NCI-H748 (cell line): ENCODE results near the gene MZT1.
"Not testable (repeated sequence)": the region's sequence is repeated elsewhere in the genome, so short reads cannot be mapped to it uniquely, and the experiment has no call there.

Experiments used
- DNase-seq: peaks from one replicate; lab custom pipeline; 2025; ENCODE audit not compliant: unreplicated experiment; lab: John Stamatoyannopoulos, UW

The MZT1 gene, protein sequence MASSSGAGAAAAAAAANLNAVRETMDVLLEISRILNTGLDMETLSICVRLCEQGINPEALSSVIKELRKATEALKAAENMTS

DNA sequence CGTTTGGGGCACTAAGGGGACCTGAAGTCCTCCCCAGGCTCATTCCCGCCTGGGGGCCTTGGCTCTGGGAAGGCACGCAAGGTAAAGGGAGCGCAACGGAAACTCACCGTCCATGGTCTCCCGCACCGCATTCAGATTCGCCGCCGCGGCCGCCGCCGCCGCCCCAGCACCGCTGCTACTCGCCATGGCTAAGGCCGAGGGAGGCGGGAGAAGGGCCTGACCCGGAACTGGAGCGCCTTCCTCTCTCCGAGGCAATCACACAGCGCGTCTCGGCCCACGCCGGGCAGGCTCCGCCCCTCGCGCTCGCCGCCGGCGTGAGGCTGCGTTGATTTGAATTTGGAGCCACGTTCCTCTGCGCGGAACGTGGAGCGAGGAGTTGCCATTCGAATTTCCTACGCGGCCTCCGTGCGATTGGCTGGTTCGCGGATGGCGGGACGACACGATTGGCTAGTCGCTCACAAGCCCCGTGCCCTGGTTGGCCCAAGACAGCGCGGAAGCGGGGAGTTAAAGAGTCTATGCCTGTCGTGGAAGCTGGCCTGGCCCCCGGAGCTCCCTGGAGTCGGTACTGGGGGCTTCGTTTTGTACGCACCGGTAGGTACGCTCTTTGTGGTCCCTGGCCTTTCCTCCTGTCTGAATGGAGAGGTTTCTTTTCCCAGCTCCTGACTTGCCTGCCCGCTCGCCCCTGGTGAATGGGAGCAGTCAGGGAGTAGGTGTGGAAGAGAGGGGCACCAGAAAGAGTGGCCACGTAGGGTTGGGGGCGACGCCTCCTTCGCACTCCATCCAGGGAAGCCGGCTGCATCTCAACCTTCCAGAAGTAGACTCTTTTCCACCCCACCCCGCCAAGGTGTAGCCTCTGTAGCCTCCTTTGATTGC, at the start of gene MZT1, which contains the start of gene BORA:
TSS of gene MZT1 (minus strand) at position 213 of the 873 bp plus-strand sequence. CDS start at position 186, 27 bp downstream.
TSS of gene BORA (plus strand) at position 507 of the 873 bp plus-strand sequence. CDS start 1,018 bp downstream, outside the sequence.
- DNase-seq = peak; percentile 98

DNA sequence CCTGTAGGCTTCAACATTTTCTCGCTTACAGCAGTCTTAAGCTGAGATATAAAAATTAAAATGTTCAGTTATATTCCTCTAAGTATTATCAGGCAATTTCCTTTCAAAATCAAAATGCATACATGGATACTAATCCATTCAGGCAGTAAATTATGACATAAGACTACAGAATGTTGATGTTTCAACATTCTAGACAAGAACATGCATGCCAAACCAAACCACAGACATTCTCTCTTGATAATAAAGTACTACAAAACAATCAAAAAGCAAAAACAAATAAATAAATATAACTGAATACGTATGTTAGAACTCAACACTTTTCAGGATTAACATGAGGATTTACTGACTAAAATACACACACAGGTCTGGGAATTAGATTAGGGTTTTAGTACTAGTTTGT, 46.6 kb upstream of the MZT1 start:
- DNase-seq = no peak

DNA sequence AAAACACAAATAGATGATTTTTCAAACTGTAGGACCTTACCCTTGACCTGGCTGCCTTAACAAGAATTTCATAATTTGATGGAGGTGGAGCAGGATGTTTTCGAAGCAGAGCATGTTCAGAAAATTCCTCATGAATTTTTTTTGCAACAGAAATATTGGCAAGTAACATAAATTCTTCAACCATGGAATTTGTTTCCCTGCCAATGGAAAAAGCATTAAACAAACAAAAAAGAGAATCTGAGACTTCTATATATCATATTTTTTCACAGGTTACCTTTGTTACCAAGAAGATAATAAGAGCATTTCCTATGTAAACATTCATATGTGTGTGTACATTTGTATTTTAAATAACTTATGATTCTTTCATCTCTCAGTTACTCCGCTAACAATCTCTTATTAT, 36.0 kb upstream of the MZT1 start:
- DNase-seq = no peak

DNA sequence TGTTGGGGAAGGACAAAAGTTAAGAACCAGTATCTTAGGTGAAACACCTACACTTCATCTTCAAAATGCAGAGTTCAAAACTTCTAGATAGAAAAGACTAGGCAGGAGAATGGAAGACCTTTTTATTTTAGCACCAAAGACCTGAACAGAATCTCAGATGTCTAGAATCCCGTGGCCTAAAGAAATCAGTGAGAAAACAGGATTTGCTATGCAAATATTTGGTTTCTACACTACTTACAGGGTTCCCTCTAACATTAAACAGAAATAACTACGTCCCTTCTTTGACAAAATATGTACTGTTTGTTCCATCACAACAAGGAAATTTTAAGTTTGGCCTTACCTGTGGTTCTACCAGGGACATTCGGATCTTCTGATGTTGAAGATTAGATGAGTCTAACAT, 32.8 kb upstream of the MZT1 start:
- DNase-seq = no peak

DNA sequence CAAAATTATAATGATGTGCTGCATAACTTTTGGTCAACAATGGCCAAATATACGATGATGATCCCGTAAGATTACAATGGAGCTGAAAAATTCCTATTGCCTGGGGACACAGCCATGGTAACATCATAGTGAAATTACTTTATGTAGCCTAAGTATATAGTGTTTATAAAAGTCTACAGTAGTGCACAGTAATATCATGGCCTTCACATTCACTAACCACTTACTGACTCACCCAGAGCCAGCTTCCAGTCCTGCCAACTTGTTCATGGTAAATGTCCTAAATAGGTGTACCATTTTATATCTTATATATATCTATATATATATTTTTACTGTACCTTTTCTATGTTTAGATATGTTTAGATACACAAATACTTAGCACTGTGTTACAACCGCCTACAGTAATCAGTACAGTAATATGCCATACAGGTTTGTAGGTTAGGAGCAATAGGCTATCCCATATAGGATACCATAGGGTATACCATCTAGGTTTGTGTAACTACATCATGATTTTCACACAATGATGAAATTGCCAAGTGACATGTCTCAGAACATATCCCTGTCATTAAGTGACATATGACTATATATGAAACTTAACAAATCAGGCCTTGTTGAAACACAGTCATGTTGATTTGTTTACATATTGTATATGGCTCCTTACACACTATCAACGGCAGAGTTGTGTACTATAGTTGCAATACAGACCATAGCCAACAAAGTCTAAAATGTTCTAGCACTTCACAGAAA, 30.5 kb upstream of the MZT1 start:
- no peak for DNase-seq

DNA sequence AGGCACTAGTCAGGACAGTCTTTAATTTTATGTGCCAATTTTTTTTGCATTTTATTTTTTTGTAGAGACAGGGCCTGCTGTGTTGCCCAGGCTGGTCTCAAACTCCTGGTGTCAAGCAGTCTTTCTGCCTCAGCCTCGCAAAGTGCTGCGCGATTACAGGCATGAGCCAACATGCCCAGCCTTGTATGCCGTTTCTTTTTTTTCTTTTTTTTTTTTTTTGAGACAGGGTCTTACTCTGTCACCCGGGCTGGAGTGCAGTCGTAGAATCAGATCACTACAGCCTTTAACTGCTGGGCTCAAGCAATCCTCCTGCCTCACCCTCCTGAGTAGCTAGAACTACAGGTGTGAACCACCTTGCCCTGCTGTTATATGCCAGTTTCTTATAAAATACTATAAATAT, 26.7 kb upstream of the MZT1 start:
- DNase-seq = no peak

DNA sequence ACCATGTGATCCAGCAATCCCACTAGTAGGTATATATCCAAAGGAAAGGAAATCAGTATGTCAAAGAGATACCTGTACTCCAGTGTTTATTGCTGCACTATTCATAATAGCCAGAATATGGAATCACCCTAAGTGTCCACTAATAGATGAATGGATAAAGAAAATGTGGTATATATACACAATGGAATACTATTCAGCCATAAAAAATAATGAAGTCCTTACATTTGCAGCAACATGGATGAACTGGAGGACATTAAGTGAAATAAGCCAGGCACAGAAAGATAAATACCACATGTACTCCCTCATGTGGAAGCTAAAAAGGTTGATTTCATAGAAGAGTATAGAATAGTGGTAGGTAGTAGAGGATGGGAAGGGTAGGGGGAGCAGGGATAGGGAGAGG, 23.8 kb upstream of the MZT1 start:
- no peak for DNase-seq

DNA sequence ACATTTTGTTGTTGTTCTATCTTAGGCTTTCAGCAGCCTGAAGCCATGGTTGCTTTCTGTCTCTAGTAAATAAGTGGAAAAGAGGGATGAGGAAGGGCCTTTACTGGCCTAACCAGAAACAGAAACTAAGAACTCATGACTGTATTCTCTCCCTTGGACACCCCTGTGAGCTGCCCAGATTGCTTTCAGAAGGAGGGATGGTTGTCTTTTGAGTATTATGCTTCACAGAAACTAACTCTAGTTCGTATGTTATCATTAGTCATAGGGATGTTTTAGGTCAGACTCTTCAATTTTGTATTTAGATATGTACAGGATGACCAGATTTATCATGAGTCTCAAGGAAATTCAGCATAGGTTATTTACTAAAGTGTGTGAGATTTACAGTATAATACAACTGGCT, 17.8 kb upstream of the MZT1 start:
- DNase-seq = no peak

DNA sequence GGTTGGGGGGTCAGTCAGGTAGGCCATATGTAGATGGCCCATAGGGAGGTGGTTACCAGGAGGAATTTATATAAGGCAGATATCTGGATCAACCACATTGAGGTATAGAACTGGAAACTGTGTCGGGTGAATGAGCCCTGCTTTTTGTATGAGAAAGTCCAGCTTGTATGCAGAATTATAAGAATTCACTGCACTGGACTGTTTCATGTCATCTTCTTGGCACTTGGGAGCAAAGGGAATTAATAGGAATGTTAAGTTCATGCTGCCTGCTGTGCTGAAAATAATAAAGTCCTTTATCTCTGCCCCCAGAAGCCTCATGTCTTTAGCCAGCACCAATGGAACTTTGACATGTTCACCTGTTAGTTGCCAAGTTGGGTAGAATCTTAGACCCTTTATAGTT, 12.6 kb upstream of the MZT1 start:
- no peak for DNase-seq

DNA sequence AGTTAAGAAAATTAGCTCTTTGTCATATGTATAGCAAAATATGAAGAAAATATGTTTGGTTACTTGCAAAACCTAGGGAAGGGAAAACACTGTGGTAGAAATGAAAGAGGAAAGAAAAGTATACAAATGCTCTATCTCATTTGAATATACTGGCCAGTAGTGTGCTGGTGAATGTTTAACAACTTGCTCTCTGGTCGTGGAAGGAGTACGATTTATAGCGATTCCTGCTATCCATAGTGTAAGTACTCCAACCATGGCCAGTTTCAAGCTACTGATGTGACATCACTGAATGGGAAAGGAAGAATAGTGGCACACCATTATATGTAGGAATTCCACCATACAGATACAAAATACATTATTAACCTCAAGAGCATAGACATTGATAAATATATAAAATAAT, 9.6 kb upstream of the MZT1 start:
- no peak for DNase-seq

DNA sequence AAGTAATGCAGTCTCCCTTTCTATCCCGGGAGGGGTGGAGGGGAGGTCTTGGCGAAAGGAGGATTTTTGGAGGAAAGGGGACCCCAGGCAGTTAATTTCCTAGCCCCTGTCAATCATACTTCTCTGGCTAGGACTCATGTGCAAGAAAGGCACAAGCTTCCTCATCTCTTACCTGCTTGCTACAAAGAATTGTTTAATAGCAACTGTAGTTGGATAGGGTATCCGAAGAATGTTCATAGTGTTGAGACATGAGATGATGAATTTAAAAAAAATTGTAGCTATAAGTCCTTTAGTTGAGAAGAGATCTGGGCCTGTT, 819 bp upstream of the MZT1 start:
- no peak for DNase-seq

DNA sequence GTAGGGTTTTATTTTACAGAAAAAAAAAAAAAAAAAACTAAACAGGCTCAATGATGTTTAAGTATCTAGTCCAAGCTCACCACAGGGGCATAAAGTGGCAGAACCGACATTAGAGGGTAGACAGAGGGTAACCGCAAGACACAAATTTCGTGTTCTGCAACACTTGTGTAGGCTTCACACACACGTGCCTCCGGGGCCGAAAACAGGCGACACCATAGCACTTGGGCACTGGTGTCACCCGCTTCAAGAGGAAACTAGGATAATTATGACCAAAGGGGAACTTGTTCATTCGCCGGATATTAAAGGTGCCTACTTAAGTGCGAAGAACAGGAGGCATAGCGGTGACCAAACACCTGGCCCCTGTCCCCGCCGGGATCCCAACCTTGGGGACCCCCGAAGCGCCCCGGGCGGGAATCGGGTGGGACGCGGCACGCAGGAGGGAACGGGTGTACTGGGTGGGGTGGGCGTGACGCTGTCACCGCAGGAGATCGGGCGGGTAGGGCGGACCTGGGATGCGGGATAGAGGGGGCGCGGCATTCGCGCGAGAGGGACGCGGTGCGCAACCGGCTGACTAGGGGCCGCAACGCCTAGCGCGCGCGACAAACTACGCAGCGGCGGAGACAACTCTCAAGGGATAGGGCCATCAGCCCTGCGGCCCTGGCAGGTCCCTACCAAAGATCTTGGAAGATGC, 558 bp downstream of the MZT1 start:
- DNase-seq = peak; percentile 76

DNA sequence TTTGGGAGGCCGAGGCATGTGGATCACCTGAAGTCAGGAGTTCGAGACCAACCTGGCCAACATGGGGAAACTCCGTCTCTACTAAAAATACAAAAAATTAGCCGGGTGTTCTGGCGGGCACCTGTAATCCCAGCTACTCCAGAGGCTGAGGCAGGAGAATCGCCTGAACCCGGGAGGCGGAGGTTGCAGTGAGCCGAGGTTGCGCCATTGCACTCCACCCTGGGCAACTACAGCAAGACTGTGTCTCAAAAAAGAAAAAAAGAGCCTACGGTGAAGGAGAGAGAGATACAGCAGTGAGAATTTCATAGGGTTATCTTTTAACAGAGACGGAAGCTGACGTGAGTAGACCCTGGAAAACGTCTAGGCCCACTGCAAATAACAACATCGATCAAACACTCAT, 1.2 kb downstream of the MZT1 start:
- not testable (repeated sequence) for DNase-seq

DNA sequence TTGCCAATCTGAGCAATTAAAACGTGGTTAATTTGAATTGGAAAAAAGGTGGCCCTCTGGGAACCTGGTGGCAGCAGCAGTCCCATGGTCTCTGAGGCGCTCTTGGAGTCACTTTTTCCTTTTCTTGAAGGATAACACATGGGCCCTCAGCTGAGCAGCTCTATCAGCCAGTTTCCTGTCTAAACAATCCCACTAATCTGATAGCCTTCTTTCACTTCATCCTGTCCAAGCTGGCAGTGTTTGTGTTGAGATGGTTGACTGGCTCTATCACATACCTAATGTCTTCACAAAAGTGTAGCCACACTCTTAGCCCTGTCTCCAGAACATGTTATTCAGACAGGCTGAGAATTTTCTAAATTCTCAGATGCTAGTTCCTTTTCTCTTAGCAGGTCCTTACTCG, 10.7 kb downstream of the MZT1 start:
- no peak for DNase-seq

DNA sequence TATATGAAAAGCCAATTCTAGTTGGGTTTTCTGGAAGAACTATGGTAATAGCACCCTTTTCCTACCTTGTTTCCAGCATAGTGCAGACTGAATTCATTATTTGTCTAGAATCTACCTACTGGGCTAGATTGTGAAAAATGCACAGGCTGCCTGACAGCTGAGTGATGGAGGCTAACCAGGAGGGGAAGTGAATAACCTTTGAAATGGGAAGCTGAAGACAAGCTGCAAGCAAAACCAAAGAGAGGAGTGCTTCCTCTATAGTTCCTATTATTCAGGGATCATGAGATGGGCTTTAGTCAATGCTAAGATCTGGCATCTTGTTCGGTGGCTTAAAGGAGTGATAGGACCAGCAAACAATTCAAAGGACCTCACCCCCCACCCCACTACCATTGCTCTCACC, 26.9 kb downstream of the MZT1 start:
- DNase-seq = no peak

DNA sequence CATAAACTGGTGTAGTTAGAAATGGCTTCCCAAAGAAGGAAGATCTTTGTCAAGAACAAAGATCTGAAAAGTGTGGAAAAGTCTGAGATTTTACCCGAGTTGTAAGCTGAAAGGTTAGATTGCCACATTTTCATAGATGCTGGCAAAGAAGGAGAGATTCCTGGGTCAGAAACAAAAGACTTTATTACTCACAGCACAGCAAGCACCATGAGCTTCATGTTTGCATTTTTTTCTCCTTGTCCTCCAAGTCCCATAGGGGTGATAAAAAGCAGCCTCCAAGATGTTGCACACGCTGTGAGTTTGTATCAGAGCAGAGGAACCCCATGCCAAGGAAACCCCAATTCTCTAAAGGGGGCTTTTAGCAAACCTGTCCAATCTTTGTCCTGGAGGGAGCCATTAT, 29.3 kb downstream of the MZT1 start:
- DNase-seq = no peak

DNA sequence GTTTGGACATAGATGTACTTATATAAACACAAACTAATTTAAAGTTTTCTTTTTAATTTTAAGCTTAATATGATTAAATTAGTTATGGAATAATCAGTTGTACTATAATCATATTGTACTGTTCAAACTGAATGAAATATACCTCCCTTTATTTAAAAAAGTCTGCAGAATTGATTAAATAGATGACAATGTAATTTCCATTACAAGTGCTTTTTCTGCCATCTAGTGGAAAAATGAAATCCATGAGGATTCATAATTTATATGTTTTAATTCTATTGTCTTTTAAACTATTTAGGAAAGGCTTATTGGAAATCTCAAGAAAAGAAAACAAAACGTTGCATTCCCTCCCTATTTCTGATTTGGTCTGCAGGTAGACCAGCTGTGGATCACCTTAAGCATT, 30.9 kb downstream of the MZT1 start:
- DNase-seq = peak; percentile 41

DNA sequence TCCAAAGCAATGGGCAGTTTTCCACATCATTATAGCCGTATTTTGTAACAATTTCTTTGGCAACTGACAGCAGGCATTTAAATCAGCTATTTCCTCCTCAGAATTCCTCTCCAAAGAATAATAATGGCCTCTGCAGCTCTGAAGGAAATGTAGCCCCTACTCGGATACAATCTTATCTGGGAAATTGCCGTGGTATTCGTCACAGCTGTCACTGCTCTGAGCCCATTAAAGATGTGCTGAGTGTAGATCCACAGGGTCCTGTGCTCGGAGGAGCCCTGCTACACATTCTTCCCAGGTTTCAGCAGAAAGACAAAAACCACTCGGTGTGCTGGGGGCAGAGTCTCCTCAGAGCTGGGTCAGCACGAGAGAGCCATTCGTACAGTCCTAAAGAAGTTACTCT, 33.1 kb downstream of the MZT1 start:
- no peak for DNase-seq

DNA sequence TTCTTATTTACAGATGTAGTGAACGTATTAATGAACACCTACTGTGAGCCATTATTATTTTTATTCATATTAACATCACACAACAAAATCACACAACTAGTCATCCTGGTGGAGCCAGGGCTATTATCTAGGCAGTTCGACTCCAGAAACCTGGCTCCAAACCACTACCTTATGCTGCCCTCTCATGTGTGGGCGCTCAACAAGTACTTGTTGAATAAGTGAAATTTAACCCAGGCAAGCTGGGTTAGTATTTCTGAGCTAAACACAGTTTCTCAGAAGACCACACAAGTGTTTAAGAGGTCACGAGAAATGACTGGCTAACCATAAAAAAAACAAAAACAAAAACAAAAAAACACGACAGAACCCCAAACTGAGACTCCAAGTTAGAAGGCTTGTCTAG, 33.6 kb downstream of the MZT1 start:
- DNase-seq = no peak

DNA sequence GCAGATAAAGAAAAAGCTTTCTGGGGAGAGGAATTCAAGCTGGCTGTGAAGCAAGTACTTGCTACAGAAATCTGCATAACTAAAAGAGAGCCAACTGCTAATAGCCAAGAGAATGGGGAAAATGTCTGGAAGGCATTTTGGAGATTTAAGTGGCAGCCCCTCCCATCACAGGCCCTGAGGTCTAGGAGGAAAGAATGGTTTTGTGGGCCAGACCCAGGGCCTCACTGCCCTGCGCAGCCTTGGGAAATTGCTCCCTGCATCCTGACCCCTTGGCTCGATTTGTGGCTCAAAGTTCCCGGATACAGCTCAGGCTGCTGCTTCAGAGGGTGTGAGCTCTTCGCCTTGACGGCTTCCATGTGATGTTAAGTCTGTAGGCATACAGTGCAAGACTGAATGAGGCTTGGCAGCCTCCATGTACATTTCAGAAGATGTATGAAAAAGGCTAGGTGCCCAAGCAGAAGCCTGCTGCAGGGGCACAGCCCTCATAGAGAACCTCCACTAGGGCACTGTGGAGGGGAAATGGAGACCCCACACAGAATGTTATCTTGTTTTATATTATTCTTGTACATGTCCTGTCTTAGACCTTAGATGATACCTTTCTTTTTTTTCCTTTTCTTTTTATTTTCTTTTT, 34.4 kb downstream of the MZT1 start:
- DNase-seq = no peak

DNA sequence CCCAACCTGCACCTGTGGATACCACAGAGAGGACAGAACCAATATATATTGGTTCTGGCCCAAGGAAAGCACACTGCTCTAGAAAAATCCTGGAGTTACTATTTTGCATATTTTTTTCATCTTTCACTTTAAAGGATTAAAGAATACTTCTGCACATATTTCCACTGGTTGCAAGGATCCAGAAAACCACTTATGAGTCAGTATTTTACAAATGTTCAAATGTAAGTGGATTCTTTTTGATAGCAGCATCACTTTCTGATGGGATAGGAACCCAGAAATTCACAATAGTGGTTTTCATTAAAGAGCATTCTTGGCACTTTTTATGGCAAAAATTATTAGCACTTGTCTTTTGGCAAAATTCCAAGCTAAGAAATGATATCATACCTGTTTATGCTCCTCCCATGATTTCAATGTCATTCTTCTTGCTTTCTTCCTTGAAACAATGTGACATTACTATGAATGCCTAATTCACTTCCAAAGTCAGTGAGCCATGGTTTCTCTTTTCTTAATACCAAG, 38.2 kb downstream of the MZT1 start:
- no peak for DNase-seq
